ENCODE data around the gene NDUFB4. TPM values are rescaled to one million over a fixed set of nuclear protein-coding genes. Genes with fewer than 3 reads are reported as not detected.
A peak's percentile ranks its signal among the peaks of the same experiment; 100 is the strongest.

Gene NDUFB4
- polyA plus RNA-seq, 1 experiment = 183 TPM

DNA sequence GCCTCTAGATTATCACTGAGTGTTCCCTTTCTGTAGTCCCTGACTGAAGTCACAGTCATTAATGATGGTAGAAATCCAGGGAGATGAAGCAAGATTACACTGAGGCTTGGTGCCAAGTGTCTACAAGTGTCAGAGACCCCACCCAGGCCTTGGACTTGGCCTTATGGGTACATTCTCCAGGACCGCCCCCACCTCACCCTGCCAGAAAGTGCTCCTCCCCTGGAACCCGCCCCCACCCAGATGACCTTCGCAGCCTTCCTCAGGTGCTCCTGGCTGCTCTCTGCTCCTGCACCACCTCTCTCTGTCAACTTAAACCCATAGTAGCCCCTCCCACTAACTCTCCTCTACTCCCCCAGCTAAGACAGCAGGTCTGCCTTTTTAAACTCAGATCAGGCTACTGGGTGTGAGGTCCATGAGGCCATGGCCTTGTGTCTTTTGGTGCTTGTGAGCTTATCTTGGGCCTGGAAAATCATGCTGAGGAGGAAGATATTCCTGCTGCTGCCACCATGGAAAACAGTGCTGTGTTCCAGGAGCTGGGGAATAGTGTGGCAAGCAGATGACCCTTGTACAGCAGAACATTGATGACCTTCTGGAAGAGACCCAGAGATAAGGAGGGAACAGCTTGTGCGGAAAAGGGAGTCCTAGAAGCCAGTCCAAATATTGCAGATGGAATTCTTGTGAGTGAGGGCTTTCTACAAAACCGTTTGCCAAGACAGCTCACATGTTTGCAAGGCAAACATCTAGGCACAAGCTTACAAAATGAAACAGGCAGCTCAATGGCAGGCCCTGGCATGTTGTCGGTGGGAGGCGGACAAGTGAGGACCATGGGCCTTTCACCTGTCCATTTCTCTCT is 40.3 kb upstream of the NDUFB4 start:
- Histone ChIP-seq H3K9me3 (ENCODE audit: control insufficient read depth, insufficient read depth, low read length) (no peaks in the 10 kb centered on the region), H3K27ac (ENCODE audit: low read depth, low read length) (no peak overlapping the region), H3K27me3 (ENCODE audit: control insufficient read depth, insufficient read depth, low read length) (no peaks in the 10 kb centered on the region), H3K4me3 (ENCODE audit: low read depth, low read length) (no peak overlapping the region)
- DNase-seq (ENCODE audit: low read depth, low spot score) = no peak
- CTCF ChIA-PET = interaction anchor here (1.7 to 7.3 kb wide), 5 partner anchors 6 to 312 kb away, joined by 8 to 209 read pairs (median 19); no protein-coding TSS in a partner anchor
- TF ChIP-seq, protein P1, sequence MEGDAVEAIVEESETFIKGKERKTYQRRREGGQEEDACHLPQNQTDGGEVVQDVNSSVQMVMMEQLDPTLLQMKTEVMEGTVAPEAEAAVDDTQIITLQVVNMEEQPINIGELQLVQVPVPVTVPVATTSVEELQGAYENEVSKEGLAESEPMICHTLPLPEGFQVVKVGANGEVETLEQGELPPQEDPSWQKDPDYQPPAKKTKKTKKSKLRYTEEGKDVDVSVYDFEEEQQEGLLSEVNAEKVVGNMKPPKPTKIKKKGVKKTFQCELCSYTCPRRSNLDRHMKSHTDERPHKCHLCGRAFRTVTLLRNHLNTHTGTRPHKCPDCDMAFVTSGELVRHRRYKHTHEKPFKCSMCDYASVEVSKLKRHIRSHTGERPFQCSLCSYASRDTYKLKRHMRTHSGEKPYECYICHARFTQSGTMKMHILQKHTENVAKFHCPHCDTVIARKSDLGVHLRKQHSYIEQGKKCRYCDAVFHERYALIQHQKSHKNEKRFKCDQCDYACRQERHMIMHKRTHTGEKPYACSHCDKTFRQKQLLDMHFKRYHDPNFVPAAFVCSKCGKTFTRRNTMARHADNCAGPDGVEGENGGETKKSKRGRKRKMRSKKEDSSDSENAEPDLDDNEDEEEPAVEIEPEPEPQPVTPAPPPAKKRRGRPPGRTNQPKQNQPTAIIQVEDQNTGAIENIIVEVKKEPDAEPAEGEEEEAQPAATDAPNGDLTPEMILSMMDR (IDR thresholded peaks at IDR 0.05; ENCODE audit: low read depth, low read length) = no peak
- POLR2A ChIA-PET = no interaction called here

DNA sequence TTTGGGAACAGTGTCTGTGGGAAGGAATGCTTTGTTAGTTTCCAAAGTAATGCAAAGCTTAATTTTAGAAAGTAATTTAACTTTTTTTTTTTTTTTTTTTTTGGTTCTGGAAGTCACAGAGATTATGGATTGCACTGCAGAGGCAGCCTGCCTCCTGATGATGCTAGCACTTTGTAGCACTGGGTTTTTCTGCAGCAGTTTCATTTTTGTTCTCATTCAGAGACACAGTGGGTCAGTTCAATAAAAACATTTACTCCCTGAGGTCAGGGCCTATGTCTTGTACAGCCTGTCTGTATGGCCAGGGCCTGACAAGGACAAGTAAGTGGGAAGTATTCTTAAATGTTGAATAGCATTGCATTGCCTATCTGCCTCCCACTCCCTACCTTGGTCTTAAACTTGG is 39.0 kb upstream of the NDUFB4 start:
- Histone ChIP-seq H3K27me3 (ENCODE audit: control insufficient read depth, insufficient read depth, low read length) (no peaks in the 10 kb centered on the region), H3K4me3 (ENCODE audit: low read depth, low read length) (no peak overlapping the region), H3K27ac (ENCODE audit: low read depth, low read length) (no peak overlapping the region), H3K9me3 (ENCODE audit: control insufficient read depth, insufficient read depth, low read length) (no peaks in the 10 kb centered on the region)
- ChIA-PET POLR2A (no interaction called here), CTCF (interaction anchor here (0.6 to 7.3 kb wide), 9 partner anchors 8 to 599 kb away, joined by 3 to 209 read pairs (median 8); no protein-coding TSS in a partner anchor)
- no peak for DNase-seq (ENCODE audit: low read depth, low spot score)
- TF ChIP-seq, protein P1 (IDR thresholded peaks at IDR 0.05; ENCODE audit: low read depth, low read length) = no peak

DNA sequence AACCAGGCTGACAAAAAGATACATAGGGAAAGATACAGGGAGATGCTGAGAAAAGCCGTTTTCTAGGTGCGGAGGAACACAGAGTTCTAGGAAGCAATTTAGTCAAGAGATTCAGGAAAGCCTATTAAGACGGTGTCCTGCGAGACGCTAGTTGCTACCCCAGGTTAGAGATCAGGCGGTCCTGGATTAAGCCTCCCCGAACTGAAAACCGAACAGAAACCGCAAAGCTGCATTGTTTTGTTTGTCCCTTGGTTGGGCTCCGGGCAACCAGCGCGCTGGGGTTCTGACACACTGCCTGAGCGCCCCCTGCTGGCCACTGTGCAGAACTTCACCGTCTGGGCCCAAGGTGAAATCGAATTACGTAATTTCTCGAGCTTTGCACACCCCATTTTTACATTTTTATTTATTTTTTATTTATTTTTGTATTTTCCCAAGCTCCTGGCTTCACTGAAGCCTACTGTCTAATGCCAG is 37.3 kb upstream of the NDUFB4 start:
- POLR2A ChIA-PET = interaction anchor here (0.6 to 2.0 kb wide), 10 partner anchors 108 to 1795 kb away, joined by 3 to 17 read pairs (median 4); partner anchors contain the start of gene FSTL1
- TF ChIP-seq, protein P1 (IDR thresholded peaks at IDR 0.05; ENCODE audit: low read depth, low read length) = peak; percentile 92
- H3K4me3 ChIP-seq (ENCODE audit: low read depth, low read length) = peak overlapping the region; percentile 72
- no peaks in the 10 kb centered on the region for H3K27me3 ChIP-seq (ENCODE audit: control insufficient read depth, insufficient read depth, low read length)
- H3K27ac ChIP-seq (ENCODE audit: low read depth, low read length) = peak overlapping the region; percentile 86
- DNase-seq (ENCODE audit: low read depth, low spot score) = peak; percentile 76
- no peaks in the 10 kb centered on the region for H3K9me3 ChIP-seq (ENCODE audit: control insufficient read depth, insufficient read depth, low read length)
- CTCF ChIA-PET = interaction anchor here (0.6 to 7.3 kb wide), 88 partner anchors 9 to 1181 kb away, joined by 3 to 209 read pairs (median 4); partner anchors contain the start of genes CFAP91, GTF2E1, LRRC58 and NDUFB4

GRCh38 chr3:120559242-120560061 is 36.7 kb upstream of the NDUFB4 start:
- ChIA-PET CTCF (interaction anchor here (0.6 to 7.3 kb wide), 77 partner anchors 8 to 667 kb away, joined by 3 to 209 read pairs (median 4); partner anchors contain the start of genes GTF2E1, LRRC58, NDUFB4 and RABL3), POLR2A (interaction anchor here (0.9 to 2.0 kb wide), 9 partner anchors 109 to 464 kb away, joined by 3 to 17 read pairs (median 4); partner anchors contain the start of gene FSTL1)
- Histone ChIP-seq H3K9me3 (ENCODE audit: control insufficient read depth, insufficient read depth, low read length) (no peaks in the 10 kb centered on the region), H3K4me3 (ENCODE audit: low read depth, low read length) (peak overlapping the region; percentile 58), H3K27ac (ENCODE audit: low read depth, low read length) (peak overlapping the region; percentile 86), H3K27me3 (ENCODE audit: control insufficient read depth, insufficient read depth, low read length) (no peaks in the 10 kb centered on the region)
- TF ChIP-seq, protein P1 (IDR thresholded peaks at IDR 0.05; ENCODE audit: low read depth, low read length) = no peak
- DNase-seq (ENCODE audit: low read depth, low spot score) = peak; percentile 26
